BLaER1 (cell line): Measurements from ENCODE around the gene ATAD1.
"Not testable (repeated sequence)": the region's sequence is repeated elsewhere in the genome, so short reads cannot be mapped to it uniquely, and the experiment has no call there.

ENCODE experiments used
- H3K27ac ChIP-seq: shearing (Covaris generic); formaldehyde crosslinking; 2 replicates; pipeline ENCODE4 v1.8.1; 2022
- H3K27me3 ChIP-seq: shearing (Covaris generic); formaldehyde crosslinking; 2 replicates; pipeline ENCODE4 v1.8.1; 2022
- H3K36me3 ChIP-seq: shearing (Covaris generic); formaldehyde crosslinking; 2 replicates; pipeline ENCODE4 v1.8.1; 2022
- H3K4me1 ChIP-seq: shearing (Covaris generic); formaldehyde crosslinking; 2 replicates; pipeline ENCODE4 v1.8.1; 2022
- H3K4me2 ChIP-seq: shearing (Covaris generic); formaldehyde crosslinking; 2 replicates; pipeline ENCODE4 v1.8.1; 2022
- H3K4me3 ChIP-seq: shearing (Covaris generic); formaldehyde crosslinking; 2 replicates; pipeline ENCODE4 v1.8.1; 2022
- H3K9ac ChIP-seq: shearing (Covaris generic); formaldehyde crosslinking; 2 replicates; pipeline ENCODE4 v1.8.1; 2022
- H3K9me3 ChIP-seq: shearing (Covaris generic); formaldehyde crosslinking; 2 replicates; pipeline ENCODE4 v1.8.1; 2022
- H4K20me1 ChIP-seq: shearing (Covaris generic); formaldehyde crosslinking; 2 replicates; pipeline ENCODE4 v1.8.1; 2022
- Cebpa-rat ChIP-seq: shearing (Covaris generic); IDR thresholded peaks from 2 replicates; pipeline ENCODE4 v1.8.1; 2022

ATAD1 gene

DNA sequence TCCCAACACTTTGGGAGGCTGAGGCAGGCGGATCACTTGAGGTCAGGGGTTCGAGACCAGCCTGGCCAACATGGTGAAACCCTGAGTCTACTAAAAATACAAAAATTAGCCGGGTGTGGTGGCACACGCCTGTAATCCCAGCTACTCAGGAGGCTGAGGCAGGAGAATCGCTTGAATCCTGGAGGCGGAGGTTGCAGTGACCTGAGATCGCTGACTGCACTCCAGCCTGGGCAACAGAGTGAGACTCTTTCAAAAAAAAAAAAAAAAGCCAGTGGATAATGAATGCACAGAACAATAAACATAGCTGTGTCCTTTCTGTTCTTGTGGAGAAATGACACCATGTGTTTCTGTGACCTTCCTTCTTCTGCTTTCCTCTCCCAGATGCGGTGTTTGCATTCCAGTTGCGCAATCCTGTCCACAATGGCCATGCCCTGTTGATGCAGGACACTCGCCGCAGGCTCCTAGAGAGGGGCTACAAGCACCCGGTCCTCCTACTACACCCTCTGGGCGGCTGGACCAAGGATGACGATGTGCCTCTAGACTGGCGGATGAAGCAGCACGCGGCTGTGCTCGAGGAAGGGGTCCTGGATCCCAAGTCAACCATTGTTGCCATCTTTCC, 74.9 kb downstream of the ATAD1 start:
- H3K27ac ChIP-seq, H3K27me3 ChIP-seq, H3K9ac ChIP-seq, H3K4me1 ChIP-seq, H3K9me3 ChIP-seq, H3K4me2 ChIP-seq, H3K4me3 ChIP-seq, H4K20me1 ChIP-seq, H3K36me3 ChIP-seq: not testable (repeated sequence)
- peak; percentile 84 for TF ChIP-seq Cebpa-rat

- no peak overlapping the region for H3K27ac ChIP-seq
- no peaks in the 10 kb centered on the region for H4K20me1 ChIP-seq
- no peaks in the 10 kb centered on the region for H3K36me3 ChIP-seq
- H3K27me3 ChIP-seq, result no peaks in the 10 kb centered on the region
- no peaks in the 10 kb centered on the region for H3K4me1 ChIP-seq
- H3K4me3 ChIP-seq, result no peak overlapping the region
- no peak for TF ChIP-seq Cebpa-rat
- H3K9me3 ChIP-seq, result no peaks in the 10 kb centered on the region
- no peak overlapping the region for H3K4me2 ChIP-seq
- H3K9ac ChIP-seq, result no peak overlapping the region
Measured at GRCh38 chr10:87740254-87740655, 77.8 kb downstream of the ATAD1 start.

- Histone ChIP-seq H3K27me3 (no peaks in the 10 kb centered on the region), H3K4me3 (no peak overlapping the region), H3K4me2 (no peak overlapping the region), H3K36me3 (no peaks in the 10 kb centered on the region), H3K27ac (no peak overlapping the region), H4K20me1 (no peaks in the 10 kb centered on the region), H3K9me3 (no peaks in the 10 kb centered on the region), H3K9ac (no peak overlapping the region), H3K4me1 (no peaks in the 10 kb centered on the region)
- no peak for TF ChIP-seq Cebpa-rat
Measured at GRCh38 chr10:87739703-87740102, 78.3 kb downstream of the ATAD1 start.

DNA sequence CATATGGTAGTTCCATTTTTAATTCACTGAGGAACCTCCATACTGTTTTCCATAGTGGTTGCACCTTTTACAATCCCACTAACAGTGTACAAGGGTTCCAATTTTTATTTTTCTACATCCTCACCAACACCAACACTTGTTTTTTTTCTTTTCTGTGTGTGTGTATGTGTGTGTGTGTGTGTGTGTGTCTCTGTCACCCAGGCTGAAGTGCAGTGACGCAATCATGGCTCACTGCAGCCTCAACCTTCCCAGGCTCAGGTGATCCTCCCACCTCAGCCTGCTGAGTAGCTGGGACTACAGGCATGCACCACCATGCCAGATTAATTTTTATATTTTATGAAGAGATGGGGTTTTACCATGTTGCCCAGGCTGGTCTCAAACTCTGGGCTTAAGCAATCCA, 79.8 kb downstream of the ATAD1 start:
- not testable (repeated sequence) for H3K4me2 ChIP-seq, H3K9me3 ChIP-seq, H3K36me3 ChIP-seq, H3K4me3 ChIP-seq, H3K27me3 ChIP-seq, H3K4me1 ChIP-seq, H3K27ac ChIP-seq, H3K9ac ChIP-seq, H4K20me1 ChIP-seq

- TF ChIP-seq Cebpa-rat, result no peak
- Histone ChIP-seq H3K4me2 (no peak overlapping the region), H3K9ac (no peak overlapping the region), H3K36me3 (no peaks in the 10 kb centered on the region), H3K9me3 (no peaks in the 10 kb centered on the region), H3K4me3 (no peak overlapping the region), H4K20me1 (no peaks in the 10 kb centered on the region), H3K27ac (no peak overlapping the region), H3K4me1 (no peaks in the 10 kb centered on the region), H3K27me3 (no peaks in the 10 kb centered on the region)
Measured at GRCh38 chr10:87734987-87735827, 82.8 kb downstream of the ATAD1 start.

DNA sequence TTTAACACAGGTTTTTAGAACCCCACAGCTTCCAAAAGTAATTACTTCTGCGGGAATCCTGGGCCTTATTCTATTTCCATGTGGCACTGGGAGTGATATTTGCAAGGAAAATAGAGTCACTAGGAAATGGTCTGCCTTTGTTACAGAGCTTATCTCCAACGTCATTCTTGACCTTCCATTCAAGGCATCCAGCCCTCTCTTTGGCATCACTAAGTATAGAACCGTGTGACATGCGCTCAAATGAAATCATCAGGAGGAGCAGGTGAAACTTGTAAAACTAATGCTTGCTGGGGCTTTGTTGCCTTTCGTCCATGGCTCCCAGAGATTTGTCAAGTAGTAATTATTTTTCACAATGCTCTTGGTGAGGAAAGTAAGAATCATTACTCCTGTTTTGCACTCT, 84.9 kb downstream of the ATAD1 start:
- Histone ChIP-seq H3K4me1 (no peaks in the 10 kb centered on the region), H3K27me3 (no peaks in the 10 kb centered on the region), H4K20me1 (no peaks in the 10 kb centered on the region), H3K9ac (no peak overlapping the region), H3K27ac (no peak overlapping the region), H3K4me3 (no peak overlapping the region), H3K36me3 (no peaks in the 10 kb centered on the region), H3K4me2 (no peak overlapping the region), H3K9me3 (no peaks in the 10 kb centered on the region)
- TF ChIP-seq Cebpa-rat, result no peak

- no peaks in the 10 kb centered on the region for H3K36me3 ChIP-seq
- TF ChIP-seq Cebpa-rat, result no peak
- no peaks in the 10 kb centered on the region for H3K27me3 ChIP-seq
- no peaks in the 10 kb centered on the region for H4K20me1 ChIP-seq
- no peaks in the 10 kb centered on the region for H3K4me1 ChIP-seq
- no peak overlapping the region for H3K4me2 ChIP-seq
- H3K9ac ChIP-seq, result no peak overlapping the region
- no peak overlapping the region for H3K4me3 ChIP-seq
- no peaks in the 10 kb centered on the region for H3K9me3 ChIP-seq
- no peak overlapping the region for H3K27ac ChIP-seq
Measured at GRCh38 chr10:87729940-87730339, 88.1 kb downstream of the ATAD1 start.

DNA sequence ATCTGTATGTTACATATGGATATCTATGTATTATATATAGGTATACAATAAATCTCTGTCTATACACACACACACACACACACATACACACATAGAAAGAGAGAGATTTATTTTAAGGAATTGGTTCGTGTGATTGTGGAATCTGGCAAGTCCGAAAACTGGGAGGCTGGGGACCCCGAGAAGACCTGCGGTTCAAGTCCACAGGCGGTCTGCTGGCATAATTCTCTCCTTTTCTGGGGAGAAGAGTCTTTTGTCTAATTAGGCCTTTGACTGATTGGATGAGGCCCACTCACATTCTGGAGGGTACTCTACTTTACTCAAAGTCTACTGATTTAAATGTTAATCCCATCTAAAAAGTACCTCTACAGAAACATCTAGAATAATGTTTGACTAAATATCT, 93.2 kb downstream of the ATAD1 start:
- Histone ChIP-seq H4K20me1 (no peaks in the 10 kb centered on the region), H3K27me3 (no peaks in the 10 kb centered on the region), H3K36me3 (no peaks in the 10 kb centered on the region), H3K4me1 (no peaks in the 10 kb centered on the region), H3K27ac (no peak overlapping the region), H3K4me2 (no peak overlapping the region), H3K9ac (no peak overlapping the region), H3K4me3 (no peak overlapping the region), H3K9me3 (no peaks in the 10 kb centered on the region)
- TF ChIP-seq Cebpa-rat, result no peak

- Histone ChIP-seq H3K36me3 (no peaks in the 10 kb centered on the region), H3K4me3 (no peak overlapping the region), H3K9me3 (no peaks in the 10 kb centered on the region), H3K4me1 (peaks cover 4% of the 10 kb centered on the region), H4K20me1 (no peaks in the 10 kb centered on the region), H3K27ac (no peak overlapping the region), H3K9ac (no peak overlapping the region), H3K27me3 (no peaks in the 10 kb centered on the region), H3K4me2 (no peak overlapping the region)
- no peak for TF ChIP-seq Cebpa-rat
Measured at GRCh38 chr10:87723500-87723899, 94.5 kb downstream of the ATAD1 start.

DNA sequence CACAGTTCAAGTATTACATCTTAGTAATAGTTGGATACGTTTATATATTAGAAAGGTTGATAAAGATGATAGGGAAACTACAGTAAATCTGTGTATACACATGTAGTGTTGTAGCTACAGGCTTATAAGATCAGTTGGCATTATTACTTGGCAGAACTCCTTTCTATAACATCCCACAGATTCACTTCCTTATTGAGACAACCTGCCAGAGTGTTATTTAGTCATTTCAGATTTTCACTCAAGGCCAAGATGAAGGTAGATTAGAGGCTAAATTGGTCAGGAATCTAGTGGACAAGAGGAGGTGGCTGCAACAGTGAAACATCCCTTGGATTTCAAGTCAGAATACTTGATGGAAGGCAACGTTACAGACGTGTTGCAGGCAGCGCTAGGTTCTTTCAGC, 95.3 kb downstream of the ATAD1 start:
- H3K9me3 ChIP-seq, result no peaks in the 10 kb centered on the region
- H3K36me3 ChIP-seq, result no peaks in the 10 kb centered on the region
- TF ChIP-seq Cebpa-rat, result no peak
- H3K27ac ChIP-seq, result no peak overlapping the region
- no peak overlapping the region for H3K9ac ChIP-seq
- H3K4me2 ChIP-seq, result no peak overlapping the region
- no peaks in the 10 kb centered on the region for H3K27me3 ChIP-seq
- peaks cover 12% of the 10 kb centered on the region for H3K4me1 ChIP-seq
- no peak overlapping the region for H3K4me3 ChIP-seq
- H4K20me1 ChIP-seq, result no peaks in the 10 kb centered on the region

DNA sequence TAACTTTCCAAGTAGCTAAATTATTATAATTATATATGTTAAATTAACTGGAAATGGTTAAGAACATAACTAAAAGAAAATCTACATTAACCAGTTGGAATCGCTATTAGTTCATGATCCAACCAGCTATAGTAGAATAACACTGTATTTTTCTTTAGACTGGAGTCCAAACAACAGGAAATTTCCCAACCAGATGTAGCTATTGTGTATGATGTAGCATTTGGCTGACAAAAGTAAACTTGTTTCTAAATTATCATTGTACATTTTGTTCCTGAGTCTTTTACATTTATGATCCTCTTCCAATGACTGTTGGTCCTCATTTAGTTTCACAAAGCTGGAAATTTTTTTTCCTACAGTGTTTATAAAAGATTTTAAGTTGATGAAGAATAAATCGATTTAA, 96.2 kb downstream of the ATAD1 start:
- H3K4me1 ChIP-seq, result peaks cover 19% of the 10 kb centered on the region
- H3K9ac ChIP-seq, result no peak overlapping the region
- no peaks in the 10 kb centered on the region for H4K20me1 ChIP-seq
- TF ChIP-seq Cebpa-rat, result no peak
- H3K9me3 ChIP-seq, result no peaks in the 10 kb centered on the region
- H3K27me3 ChIP-seq, result no peaks in the 10 kb centered on the region
- H3K27ac ChIP-seq, result no peak overlapping the region
- H3K4me3 ChIP-seq, result no peak overlapping the region
- no peaks in the 10 kb centered on the region for H3K36me3 ChIP-seq
- no peak overlapping the region for H3K4me2 ChIP-seq
